Measurements from ENCODE around the gene PSAPL1.

PSAPL1 gene

DNA sequence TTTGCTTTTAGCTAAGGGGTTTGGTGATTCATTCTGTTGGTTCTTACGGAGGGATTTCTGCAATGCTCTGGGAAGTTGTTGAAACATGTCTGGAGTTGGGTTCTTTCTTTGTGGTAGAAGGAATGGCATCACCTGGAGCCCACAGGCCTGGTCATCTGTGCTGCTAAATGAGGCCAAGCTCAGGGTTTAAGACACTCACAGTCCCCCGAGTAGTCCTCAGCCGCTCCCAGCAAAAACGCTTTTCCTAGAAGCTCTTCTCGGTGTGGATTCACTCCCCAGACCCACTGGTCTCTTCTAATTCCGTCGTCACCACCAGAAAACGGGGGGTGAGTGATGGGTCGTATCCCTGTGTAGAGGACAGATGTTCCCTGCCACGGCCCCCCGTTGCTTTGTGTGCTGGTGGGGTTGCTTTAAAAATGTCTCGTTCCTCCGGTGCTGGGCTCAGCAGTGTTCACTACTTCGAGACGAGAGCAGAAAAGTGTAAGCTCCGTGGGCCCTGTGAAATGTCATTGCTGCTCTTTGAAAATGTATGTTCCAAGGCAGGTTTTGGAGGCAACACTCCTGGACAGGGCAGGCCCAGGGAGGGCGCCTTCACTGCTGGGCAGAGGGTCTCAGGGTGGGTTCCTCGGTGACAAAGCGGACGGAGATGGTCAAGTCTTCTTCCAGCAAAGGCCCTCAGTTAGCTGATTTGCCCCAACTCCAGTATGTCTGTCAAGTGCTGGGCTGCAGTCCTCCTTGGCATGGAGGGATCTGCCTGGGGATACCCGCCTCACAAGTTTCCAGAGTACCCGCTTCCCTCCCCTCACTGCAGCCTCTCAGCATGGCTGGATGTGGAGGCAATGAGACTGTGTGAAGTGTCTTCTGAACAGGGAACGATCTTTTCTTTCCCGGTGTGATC, 37.3 kb downstream of the PSAPL1 start:
- TF ChIP-seq, protein P1, sequence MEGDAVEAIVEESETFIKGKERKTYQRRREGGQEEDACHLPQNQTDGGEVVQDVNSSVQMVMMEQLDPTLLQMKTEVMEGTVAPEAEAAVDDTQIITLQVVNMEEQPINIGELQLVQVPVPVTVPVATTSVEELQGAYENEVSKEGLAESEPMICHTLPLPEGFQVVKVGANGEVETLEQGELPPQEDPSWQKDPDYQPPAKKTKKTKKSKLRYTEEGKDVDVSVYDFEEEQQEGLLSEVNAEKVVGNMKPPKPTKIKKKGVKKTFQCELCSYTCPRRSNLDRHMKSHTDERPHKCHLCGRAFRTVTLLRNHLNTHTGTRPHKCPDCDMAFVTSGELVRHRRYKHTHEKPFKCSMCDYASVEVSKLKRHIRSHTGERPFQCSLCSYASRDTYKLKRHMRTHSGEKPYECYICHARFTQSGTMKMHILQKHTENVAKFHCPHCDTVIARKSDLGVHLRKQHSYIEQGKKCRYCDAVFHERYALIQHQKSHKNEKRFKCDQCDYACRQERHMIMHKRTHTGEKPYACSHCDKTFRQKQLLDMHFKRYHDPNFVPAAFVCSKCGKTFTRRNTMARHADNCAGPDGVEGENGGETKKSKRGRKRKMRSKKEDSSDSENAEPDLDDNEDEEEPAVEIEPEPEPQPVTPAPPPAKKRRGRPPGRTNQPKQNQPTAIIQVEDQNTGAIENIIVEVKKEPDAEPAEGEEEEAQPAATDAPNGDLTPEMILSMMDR (conservative IDR thresholded peaks at IDR 0.05; ENCODE audit: low read length) = no peak
- no peak for DNase-seq (ENCODE audit: low read depth)
- H3K4me3 ChIP-seq (ENCODE audit: low read length) = no peak overlapping the region

DNA sequence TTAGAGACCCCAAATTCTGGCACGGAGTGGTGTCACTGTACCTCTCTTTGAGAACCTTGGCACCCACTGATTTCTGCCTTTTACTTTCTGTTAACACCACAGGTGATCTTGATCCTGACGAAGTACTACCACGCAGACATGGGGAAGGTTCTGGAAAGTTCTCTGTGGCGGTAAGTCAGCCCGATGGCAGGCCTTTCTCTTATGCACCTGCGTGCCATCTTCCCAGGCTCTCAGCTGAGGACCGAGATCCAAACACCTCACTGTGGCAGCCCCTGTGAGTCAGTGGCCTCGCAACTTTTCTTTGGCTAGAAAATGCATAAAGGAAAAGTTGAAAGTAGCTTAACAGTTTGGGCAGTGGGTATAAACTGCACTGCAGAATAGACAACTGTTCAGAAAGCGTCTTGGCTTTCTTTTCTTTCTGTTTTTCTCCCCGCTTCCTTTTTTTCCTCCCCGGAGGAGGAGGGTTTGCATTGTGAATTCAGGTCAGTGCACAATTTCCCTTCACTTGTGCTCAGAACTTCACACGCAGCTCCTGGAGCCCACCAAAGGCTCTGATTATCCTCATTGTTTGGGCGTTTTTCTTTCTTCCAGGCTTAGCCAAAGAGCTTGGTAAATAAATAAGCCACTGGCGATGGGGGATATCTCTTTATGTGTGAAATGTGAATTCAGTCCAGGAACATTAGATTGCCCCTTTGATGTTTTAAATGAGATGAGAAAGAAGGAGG, 38.4 kb downstream of the PSAPL1 start:
- TF ChIP-seq, protein P1 (conservative IDR thresholded peaks at IDR 0.05; ENCODE audit: low read length) = no peak
- no peak for DNase-seq (ENCODE audit: low read depth)
- H3K4me3 ChIP-seq (ENCODE audit: low read length) = no peak overlapping the region

DNA sequence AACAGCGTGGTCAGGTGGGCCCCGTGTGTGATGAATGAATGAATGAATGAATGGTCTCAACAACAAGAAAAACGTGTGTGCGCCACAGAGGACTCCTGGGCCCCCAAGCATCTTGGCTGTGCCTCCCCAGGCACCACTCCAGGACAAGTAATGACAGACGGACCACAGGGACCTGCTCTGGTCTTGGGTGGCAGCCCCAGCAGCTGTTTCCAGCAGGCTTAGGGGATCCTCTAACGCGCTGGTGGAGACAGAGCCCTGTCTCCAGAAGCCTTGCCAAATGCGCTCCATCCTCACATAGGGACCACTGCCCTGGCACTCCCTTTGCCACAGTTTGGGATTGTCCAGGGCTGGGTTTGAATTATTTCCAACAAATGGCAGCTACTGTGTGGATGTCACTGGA, 39.1 kb downstream of the PSAPL1 start:
- DNase-seq (ENCODE audit: low read depth) = no peak
- TF ChIP-seq, protein P1 (conservative IDR thresholded peaks at IDR 0.05; ENCODE audit: low read length) = no peak

DNA sequence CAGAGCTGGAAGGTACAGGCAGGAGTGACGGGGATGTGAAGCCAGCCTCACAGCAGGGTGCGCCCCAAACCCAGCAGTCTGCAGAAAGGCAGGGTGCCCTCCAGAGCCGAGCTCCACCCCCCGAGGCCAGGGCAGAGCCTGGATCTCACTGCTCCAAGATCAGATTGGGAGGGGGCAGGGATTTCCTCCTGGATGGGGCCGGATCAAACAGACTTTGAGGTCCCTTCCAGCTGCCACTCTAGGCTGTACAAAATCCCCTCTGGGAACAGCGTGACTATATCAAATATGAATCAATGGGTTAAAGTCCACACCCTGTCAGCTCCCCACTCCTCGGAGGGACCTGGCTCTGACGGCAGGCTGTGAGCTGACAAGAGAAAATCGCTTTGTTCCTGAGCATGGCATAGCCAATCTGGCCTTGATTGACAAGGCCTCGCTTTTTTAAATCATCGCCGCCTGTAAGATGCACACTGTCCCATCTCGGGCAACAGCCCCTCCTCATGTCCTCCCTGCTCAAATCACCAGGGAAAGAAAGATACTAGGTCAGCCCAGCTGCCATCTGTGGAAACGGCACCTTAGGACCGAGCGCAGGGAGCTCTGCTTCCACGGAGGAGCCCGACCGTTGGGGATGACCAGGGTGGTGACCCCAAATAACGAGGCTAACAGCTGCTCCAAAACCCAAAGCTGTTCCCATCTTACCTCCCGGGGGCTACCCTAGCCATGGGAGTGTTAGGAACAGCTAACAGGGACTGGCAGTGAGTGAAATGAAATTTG, 39.9 kb downstream of the PSAPL1 start:
- TF ChIP-seq, protein P1 (conservative IDR thresholded peaks at IDR 0.05; ENCODE audit: low read length) = no peak
- H3K4me3 ChIP-seq (ENCODE audit: low read length) = no peak overlapping the region
- DNase-seq (ENCODE audit: low read depth) = no peak

More for the DNA sequence above, 39.1 kb downstream of the PSAPL1 start:
- no peak overlapping the region for H3K4me3 ChIP-seq (ENCODE audit: low read length)

DNA sequence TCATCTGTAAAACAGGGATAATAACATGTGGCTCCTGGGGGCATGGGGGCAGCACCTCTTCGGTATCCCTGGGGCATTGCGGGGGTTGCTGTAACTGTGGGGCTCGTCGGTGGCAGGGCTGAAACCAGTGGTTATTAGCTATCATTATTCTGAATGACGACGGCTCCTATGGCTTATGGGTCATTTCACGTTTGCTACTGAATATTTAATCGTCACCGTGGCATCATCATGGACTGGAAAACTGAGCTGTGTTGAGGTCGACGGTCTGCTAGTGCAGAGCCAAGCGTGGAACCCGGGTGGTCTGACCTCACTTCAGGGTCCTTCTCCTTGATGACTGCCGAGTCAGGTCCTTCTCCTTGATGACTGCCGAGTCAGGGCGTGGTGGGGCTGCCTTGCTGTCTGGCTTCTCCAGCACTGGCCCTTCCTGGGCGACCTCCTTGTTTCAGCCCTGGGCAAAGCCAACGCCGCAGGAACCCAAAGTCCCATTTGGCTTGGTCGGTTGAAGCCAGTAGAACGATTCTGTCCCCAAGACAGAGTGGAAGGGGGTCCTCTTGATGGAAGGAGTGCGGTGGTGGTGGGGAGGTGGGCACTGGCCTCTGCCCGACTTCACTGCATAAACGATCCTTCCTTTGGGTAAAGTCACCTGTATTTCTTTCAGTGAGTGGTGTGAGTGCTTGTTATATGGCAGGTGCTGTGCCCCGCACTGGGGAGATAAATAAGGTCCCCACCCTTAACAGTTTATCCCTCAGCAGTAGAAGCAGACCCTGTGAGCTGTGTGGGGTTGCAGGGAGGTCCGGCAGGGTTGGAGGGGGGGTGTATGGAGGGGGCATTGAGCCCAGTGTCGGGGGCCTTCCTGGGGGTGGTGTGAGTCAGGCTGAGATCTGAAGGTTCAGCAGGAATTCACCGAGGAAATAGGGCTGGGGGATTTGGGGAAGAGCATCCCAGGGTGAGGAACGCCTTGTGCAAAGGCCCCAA, 40.8 kb downstream of the PSAPL1 start:
- TF ChIP-seq, protein P1 (conservative IDR thresholded peaks at IDR 0.05; ENCODE audit: low read length) = no peak
- H3K4me3 ChIP-seq (ENCODE audit: low read length) = no peak overlapping the region
- no peak for DNase-seq (ENCODE audit: low read depth)

Measured in AG10803 (cell line).